Fibroblast of skin of right biceps (primary cell): Measurements from ENCODE around the gene LSG1.
A peak's percentile ranks its signal among the peaks of the same experiment; 100 is the strongest.

Source experiments
- DNase-seq: peaks from one replicate; pipeline ENCODE4 v3.0.0-alpha.2; 2013

The LSG1 gene

GRCh38 chr3:194671900-194672808, at the start of gene LSG1:
Gene LSG1 (minus strand): TSS chr3:194672191. CDS start chr3:194672162, 29 bp downstream.
- DNase-seq: peak; percentile 96

- DNase-seq: no peak
Measured at GRCh38 chr3:194720048-194720447, 48.1 kb upstream of the LSG1 start.

GRCh38 chr3:194718079-194718478, 46.1 kb upstream of the LSG1 start:
- DNase-seq: no peak

DNA sequence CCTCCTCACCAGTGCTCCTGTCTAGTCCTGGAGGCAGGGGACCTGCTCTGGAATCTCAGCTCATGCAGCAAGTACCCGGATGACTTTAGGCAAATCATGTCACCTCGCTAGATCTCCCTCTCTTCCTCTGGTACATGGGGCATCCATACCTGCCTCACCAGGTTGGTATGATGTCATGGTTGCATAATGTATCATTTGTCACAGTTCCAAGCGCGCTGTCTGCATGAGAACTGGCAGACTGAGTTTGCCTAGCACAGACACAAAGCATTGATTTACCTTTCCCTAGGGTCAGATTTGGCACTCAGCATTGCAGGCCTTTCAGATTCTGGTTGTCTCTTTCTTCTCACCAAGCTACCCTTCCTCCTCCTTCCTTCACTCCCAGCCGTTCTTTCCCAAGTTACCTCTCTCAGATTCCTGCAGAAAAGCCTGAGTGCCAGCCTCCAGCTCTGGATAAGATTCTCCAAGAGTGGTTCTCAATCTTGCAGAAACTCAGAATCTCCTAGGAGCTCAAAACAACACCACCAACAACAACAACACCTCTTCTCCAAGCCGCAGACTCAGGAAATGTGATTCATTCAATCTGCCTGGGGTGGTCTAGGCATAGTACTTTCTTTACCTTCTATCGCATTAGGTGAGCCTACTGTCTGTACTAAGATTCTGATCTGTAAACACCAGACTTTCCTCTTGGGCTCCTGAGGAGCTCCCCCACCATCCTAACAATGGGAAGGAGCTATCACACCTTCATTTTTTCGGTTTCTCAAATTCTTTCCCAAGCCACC, 43.2 kb upstream of the LSG1 start:
- DNase-seq: no peak

DNA sequence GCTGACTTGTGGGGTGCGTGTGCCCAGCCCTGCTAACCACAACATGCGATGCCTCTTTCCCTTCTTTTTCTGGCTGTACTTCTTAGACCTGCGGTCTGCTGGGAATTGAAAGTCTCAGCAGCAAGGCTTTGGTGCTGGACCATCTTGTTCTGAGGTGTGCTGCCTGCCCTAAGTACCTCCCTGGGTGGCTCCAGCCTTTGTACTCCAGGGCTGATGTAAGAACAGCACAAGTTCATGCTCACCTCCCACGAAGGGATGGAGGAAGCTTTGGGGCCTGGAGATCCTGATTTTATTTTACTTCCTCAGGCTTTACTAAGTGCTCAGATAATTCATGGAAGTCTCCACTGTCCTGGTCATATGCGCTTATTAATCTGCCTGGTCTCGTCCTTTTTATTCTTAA, 42.6 kb upstream of the LSG1 start:
- DNase-seq: no peak

- DNase-seq: no peak
Measured at GRCh38 chr3:194714137-194714455, 42.1 kb upstream of the LSG1 start.

DNA sequence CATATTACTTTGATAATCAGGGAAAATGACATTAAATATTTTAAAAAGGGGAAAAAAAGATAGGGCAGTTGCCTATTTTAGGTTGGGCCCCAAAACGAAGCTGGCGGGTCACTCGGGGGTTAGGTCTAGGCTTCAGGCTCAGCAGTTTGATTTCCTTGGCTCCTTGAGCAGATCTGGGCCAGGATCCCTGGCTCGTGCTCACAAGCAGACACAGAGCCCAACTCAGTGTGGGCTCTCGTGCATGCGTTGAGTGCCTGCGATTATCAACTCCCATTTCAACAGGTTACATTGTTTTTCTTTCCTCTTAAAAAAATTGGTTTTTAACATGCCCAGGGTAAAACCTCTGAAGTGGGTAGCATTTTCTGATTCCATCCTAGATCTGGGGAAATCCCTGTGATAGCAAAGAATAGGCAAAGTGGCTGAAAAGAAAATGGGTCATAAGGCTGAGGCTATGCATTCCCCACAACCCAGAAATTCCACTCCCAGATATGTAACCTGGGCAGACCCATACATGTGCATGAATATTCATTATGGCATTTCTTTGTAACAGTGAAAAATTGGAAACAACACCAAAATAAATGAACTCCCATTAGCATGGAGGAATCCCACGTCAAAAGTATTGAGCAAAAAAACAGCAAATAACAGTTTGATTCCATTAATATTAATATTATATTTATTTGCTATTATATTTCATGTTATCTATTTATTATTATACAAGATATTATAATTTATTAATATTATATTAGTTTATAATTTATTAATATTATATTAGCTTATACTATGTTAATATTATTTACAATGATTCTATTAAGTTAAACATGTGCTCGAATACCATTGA, 41.5 kb upstream of the LSG1 start:
- peak; percentile 17 for DNase-seq

DNA sequence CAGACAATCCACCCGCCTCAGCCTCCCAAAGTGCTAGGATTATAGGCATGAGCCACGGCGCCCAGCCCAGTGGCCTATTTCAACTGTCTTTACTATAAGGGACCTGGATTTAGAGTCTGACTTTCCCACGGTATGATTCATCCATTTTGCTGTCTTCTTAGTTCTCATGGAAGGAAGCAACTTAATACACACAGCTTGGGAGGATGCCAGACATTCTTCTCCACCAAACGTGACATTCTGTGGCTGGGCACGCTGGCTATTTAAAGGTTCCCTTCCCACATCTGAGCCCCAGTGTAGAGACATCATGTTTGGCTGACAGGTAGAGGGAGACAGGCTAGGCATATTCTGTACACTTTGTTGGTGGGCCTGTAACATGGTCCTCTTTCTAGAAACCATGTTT, 39.9 kb upstream of the LSG1 start:
- DNase-seq: peak; percentile 96

GRCh38 chr3:194711286-194711685, 39.3 kb upstream of the LSG1 start:
- no peak for DNase-seq

DNA sequence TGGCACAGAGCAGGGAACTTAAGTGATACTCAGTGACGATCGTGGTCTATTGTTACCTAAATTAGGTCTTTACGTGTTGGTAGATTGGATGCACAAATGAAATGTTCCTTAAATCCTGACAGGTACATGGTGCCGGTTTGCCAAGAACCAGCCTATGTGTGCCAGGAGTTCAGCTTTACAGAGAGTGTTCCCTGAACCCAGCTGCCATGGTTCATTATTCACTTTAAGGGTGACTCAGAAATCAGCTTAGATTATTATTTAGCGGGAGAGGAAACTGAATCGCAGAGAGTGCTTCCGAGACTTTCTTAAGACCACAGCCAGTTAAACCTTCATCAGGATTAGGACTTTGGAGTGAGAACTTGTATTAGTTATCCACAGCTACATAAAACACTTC, 35.2 kb upstream of the LSG1 start:
- no peak for DNase-seq

DNA sequence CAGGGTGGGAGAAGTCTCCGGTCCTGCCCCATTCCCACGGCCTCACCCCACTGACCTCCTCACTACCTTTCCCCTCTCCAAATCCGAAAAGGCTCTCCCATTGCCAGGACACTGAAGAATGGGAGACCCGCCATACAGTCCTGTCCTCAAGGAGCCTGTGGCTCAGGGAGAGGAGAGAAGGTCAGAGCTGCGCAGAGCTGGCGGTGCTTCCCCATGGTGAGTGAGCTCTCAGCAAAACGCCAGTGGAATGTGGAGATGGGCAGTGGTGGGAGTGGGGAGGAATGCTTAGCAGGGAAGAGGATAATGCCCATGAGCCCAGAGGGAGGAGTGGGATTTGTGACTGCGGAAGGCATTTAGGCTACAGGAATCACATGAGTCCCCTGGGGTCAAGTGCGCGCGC, 33.8 kb upstream of the LSG1 start:
- DNase-seq: no peak

- DNase-seq: no peak
Measured at GRCh38 chr3:194705227-194705626, 33.2 kb upstream of the LSG1 start.

- DNase-seq: no peak
Measured at GRCh38 chr3:194702545-194702944, 30.6 kb upstream of the LSG1 start.

DNA sequence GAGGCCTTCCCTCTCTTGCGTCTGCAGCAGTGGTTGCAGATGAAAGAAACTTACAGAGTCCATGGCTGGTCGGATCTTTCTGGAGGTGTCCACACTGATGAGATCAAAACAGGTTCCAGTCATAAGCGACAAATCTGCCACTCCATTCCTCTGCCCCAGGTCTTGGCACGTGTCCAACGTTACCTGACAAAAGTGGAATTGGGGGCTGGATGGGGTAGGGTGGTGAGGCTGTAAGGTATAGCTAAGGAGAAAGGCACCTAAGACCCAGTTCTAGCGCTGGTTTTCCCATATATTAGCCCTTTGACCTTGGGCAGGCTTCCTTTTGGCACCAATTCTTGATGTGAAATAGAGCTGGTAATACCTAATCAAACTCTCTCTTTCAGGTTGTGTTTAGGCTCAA, 24.7 kb upstream of the LSG1 start:
- DNase-seq: no peak

DNA sequence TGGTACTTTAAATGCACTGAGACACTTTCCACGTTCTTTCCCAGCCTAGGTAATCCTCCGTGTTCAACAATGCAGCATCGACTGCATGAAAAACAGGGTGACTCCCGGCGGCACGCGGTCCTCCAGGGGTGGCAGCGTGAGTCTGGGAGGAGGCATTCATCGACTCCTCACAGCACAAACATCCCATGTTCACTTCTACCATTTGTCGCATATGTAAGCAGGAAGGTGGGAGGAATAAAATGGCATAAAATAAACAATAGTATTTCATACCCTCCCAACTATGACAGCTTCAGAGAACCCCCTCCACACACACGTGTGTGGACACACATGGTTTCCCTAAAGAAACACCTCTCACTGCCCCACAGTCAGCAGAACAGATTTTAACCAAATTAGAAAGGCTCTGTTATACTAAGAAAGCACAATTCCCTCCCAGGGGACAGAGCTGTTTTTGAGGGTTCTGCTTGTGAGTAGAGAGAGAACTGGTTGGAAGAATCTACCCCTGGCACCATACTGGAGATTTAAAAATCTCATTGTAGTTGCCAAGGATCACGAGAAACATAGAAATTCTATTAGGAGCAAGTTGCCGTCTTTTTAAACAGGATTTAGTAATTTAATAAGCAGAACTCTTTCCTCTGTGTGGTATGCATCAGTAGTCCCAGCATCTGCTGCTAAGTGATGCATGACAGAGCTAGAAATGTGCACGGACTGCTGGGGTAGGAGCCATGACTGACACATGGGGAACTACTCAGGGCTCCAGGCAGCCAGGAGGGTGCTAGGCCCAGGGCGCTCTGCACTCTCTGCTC, 19.7 kb upstream of the LSG1 start:
- DNase-seq: peak; percentile 30

DNA sequence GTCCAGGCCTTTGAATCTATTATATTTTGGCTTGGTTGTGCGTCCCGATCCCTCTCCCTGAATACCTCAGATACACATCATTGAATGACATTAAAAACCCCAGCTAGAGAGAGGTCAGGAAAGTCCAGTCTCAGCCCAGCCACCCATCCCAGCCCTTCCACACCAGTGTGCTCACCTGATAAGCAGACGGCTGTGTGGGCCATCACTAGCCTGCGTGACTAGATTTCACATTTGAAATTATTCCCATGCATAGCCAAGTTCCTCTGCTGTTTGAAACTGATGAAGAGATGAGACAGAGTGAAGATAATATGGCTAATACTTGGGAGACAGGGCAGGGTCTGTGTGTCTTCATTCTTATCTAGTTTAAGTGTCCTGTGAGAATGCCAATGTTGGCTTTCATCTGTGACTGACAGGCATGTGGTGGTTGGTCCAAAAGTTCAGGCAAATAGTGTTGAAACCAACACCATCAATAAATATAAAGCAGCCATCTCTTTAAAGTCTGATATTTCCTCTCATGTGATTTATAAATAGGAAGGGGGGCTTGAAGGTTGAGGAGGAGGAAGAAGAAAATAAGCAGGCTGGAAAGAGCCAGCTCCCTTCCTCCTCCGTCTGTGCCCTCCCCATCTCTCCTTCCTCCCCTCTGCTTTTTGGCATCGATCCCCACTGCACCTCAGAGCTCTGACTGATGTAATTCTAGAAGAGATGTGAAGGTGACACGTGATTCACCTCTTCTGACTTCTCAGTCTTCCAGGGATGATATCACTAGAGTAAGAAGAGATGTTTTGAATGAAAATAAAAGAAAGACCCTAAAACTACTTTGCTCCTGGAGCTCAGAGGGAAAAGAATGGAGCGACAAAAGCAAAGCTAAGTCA, 18.7 kb upstream of the LSG1 start:
- DNase-seq: peak; percentile 76

DNA sequence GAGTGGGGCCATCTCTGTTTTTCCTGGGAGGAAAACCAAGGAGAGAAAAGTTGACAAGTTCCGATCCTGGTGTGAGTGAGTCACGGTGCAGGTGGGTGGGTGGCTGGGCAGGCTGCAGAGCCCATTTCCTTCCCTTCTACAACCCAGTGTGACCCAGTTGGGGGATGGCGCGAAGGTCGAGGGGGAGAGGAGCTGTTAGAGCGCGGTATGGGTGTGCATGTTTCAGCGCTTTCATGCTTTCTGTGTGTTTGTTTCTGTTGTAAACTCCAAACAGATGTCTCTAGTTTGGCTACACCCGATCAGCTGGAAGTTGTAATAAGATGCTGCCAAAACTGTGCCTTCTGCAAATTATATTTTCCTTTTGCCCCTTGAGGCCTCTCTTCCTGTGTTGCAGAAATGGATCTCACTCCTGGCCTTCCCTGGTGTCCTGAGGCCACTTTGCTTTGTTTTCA, 17.5 kb upstream of the LSG1 start:
- DNase-seq: peak; percentile 51

GRCh38 chr3:194688946-194689345, 17.0 kb upstream of the LSG1 start:
- DNase-seq: no peak

DNA sequence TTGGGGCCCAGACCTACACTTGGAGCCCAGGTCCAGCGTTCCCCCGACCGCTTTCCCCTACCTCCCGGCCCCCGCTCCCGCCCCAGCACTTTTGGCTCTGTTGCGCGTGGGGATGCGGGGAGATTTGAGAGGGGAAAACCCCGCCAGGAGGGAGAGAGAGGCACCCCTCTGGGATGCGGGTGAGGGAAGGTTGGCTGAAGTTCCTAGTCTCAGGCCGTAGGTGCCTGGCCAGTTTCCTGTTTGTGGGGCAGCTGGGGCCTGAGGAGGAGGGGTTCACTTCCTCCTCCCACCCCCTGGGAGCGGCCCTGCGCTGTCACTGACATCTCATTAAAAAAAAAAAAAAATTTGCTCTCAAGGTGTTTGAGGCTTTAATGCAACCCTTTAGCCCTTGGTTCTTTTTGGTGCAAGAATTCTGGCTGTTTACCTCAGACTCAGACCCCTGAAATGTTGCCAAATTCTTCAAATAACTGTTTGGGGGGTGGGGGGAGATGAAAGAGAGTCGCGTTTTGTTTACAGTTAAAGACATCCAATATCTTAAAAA, 16.3 kb upstream of the LSG1 start:
- DNase-seq: peak; percentile 50

GRCh38 chr3:194687638-194688199, 15.7 kb upstream of the LSG1 start:
- peak; percentile 71 for DNase-seq
